OCI-LY1 (cell line): ENCODE measurements around the gene ASB2.
A peak's percentile ranks its signal among the peaks of the same experiment; 100 is the strongest.

ENCODE experiments used
- H2AFZ ChIP-seq: fragments of 200-600 bp; sonication (generic), shearing (Covaris generic); 2 replicates; pipeline ENCODE4 v1.6.0; 2014; ENCODE audit warnings: antibody characterized with exemption, mild to moderate bottlenecking, low read length
- H3F3A ChIP-seq: fragments of 200-600 bp; sonication (generic), shearing (Covaris generic); 2 replicates; pipeline ENCODE4 v1.6.0; 2014; ENCODE audit warnings: mild to moderate bottlenecking, antibody characterized with exemption, low read length, moderate library complexity; ENCODE audit not compliant: insufficient read depth
- H3K27ac ChIP-seq: fragments of 200-600 bp; sonication (generic); 2 replicates; pipeline ENCODE4 v1.5.1; 2014; ENCODE audit warnings: low read length, mixed run types, mild to moderate bottlenecking, low read depth; ENCODE audit not compliant: poor library complexity, severe bottlenecking
- H3K27me3 ChIP-seq: fragments of 200-600 bp; sonication (generic); 2 replicates; pipeline ENCODE4 v1.6.0; 2014; ENCODE audit warnings: antibody characterized with exemption, mild to moderate bottlenecking, low read length, moderate library complexity; ENCODE audit not compliant: insufficient read depth
- H3K36me3 ChIP-seq: fragments of 200-600 bp; sonication (generic); 2 replicates; pipeline ENCODE4 v1.6.1; 2014; ENCODE audit warnings: mild to moderate bottlenecking, antibody characterized with exemption, low read length, moderate library complexity, mixed read lengths; ENCODE audit not compliant: insufficient read depth
- H3K4me1 ChIP-seq: fragments of 200-600 bp; sonication (generic); 2 replicates; pipeline ENCODE4 v1.5.1; 2014; ENCODE audit warnings: mild to moderate bottlenecking, low read length, moderate library complexity; ENCODE audit not compliant: insufficient read depth, severe bottlenecking
- H3K4me2 ChIP-seq: fragments of 200-600 bp; sonication (generic), shearing (Covaris generic); 2 replicates; pipeline ENCODE4 v1.6.1; 2014; ENCODE audit warnings: low read length
- H3K4me3 ChIP-seq: fragments of 200-600 bp; sonication (generic); 2 replicates; pipeline ENCODE4 v1.5.1; 2014; ENCODE audit warnings: low read length, low read depth, mild to moderate bottlenecking, mixed read lengths; ENCODE audit not compliant: poor library complexity, severe bottlenecking
- H3K79me2 ChIP-seq: fragments of 200-600 bp; shearing (Covaris generic); 2 replicates; pipeline ENCODE4 v1.6.1; 2016; ENCODE audit warnings: mixed run types, low read length, mixed read lengths; ENCODE audit not compliant: insufficient read depth
- H3K9ac ChIP-seq: fragments of 200-600 bp; sonication (generic), shearing (Covaris generic); 2 replicates; pipeline ENCODE4 v1.6.1; 2014; ENCODE audit warnings: mild to moderate bottlenecking, low read length, mixed read lengths
- H3K9me2 ChIP-seq: fragments of 200-600 bp; sonication (generic), shearing (Covaris generic); 2 replicates; pipeline ENCODE4 v1.6.1; 2014; ENCODE audit warnings: low read depth, mild to moderate bottlenecking, low read length, mixed read lengths
- H3K9me3 ChIP-seq: fragments of 200-600 bp; shearing (Covaris generic); 2 replicates; pipeline ENCODE4 v1.6.1; 2014; ENCODE audit warnings: low read length, mixed read lengths
- H4K20me1 ChIP-seq: fragments of 200-600 bp; sonication (generic), shearing (Covaris generic); 2 replicates; pipeline ENCODE4 v1.6.0; 2016; ENCODE audit warnings: mild to moderate bottlenecking, low read length; ENCODE audit not compliant: insufficient read depth
- EZH2 ChIP-seq: fragments of 200-600 bp; sonication (generic), shearing (Covaris generic); IDR thresholded peaks from 2 replicates; pipeline ENCODE4 v1.8.0; 2017; ENCODE audit warnings: borderline replicate concordance, mixed run types, mild to moderate bottlenecking, antibody characterized with exemption, low read length, moderate library complexity, mixed read lengths
- TF ChIP-seq, protein P1 (sequence below): fragments of 200-600 bp; sonication (generic), shearing (Covaris generic); IDR thresholded peaks from 2 replicates; pipeline ENCODE4 v1.5.1; 2017; ENCODE audit warnings: mild to moderate bottlenecking, antibody characterized with exemption, low read length, moderate library complexity, mixed read lengths

ASB2 gene

DNA sequence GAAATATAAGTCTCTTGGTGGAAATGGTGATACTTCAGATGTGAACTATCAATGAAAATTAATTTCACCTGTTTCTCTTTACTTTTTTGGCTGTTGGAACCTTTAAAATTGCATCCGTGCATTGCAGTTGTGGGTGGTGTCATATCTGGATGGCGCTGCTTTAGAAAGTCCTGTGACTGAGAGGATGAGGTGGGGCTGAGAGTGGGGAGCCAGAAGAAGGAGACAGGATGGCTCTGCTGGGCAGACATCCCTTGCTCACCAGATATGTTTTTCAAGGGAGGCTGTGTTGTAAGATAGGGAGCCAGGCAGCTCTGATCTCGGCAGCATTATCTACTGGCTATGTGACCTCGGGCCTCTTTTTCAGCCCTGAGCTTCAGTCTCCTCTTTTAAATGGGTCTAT lies 12.7 kb downstream of the ASB2 start:
- TF ChIP-seq, protein P1, sequence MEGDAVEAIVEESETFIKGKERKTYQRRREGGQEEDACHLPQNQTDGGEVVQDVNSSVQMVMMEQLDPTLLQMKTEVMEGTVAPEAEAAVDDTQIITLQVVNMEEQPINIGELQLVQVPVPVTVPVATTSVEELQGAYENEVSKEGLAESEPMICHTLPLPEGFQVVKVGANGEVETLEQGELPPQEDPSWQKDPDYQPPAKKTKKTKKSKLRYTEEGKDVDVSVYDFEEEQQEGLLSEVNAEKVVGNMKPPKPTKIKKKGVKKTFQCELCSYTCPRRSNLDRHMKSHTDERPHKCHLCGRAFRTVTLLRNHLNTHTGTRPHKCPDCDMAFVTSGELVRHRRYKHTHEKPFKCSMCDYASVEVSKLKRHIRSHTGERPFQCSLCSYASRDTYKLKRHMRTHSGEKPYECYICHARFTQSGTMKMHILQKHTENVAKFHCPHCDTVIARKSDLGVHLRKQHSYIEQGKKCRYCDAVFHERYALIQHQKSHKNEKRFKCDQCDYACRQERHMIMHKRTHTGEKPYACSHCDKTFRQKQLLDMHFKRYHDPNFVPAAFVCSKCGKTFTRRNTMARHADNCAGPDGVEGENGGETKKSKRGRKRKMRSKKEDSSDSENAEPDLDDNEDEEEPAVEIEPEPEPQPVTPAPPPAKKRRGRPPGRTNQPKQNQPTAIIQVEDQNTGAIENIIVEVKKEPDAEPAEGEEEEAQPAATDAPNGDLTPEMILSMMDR: no peak
- no peak for TF ChIP-seq EZH2

DNA sequence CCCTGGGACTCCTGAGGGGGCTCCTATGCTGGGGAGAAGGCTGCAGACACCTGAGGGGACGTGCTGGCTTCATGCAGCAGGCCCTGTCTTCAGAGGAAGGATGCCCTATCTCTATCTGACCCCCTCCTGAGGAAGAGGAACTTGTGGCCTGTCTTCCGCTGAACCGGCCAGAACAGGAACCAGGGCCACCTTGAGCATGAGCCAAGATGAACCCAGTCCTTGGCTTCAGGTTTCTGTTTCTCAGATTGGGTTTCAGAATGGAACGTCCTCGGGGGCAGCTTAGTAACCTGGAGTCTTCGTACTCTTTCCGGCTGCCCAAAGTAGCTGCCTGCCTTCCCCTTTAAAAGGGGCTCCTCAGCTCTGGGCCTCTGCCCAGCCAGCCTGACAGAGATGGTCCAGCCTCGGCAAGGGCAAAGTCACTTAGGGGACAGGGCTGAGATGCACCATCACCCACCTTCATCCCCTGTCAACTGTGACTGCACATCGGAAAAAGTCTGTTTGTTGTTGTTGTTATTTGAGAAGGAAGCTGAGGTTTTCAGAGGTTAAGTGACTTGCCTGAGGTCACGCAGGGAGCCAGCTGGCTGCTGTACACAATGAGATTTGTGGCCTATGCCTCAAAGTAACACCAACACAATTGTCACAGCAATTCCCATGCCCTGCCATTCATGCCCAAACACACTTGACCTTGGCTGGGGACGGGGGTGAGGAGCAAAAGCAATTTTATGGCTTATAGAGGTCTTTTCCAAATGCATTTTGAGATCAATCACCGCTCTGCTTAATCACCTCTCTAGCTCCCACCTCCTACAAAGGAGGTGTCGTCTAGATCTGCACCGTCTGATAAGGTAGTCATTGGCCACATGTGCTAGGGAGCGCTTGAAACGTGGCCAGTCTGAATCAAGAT lies 13.4 kb downstream of the ASB2 start:
- Histone ChIP-seq H3K9me2 (no peaks in the 10 kb centered on the region), H2AFZ (no peak overlapping the region), H3K27me3 (no peaks in the 10 kb centered on the region), H3K9ac (peak overlapping the region; percentile 86), H3K36me3 (no peaks in the 10 kb centered on the region; the same call in 1 of the 2 replicates), H3K9me3 (no peaks in the 10 kb centered on the region), H3F3A (peaks cover 12% of the 10 kb centered on the region; the same call in 1 of the 2 replicates), H3K79me2 (no peaks in the 10 kb centered on the region), H3K27ac (peak overlapping the region; percentile 100), H3K4me1 (peaks cover 84% of the 10 kb centered on the region), H3K4me2 (peak overlapping the region; percentile 62), H4K20me1 (no peaks in the 10 kb centered on the region), H3K4me3 (peak overlapping the region; percentile 42)
- TF ChIP-seq, protein P1: no peak
- TF ChIP-seq EZH2: no peak

More for the DNA sequence above, 12.7 kb downstream of the ASB2 start:
- no peaks in the 10 kb centered on the region for H3K27me3 ChIP-seq
- peak overlapping the region; percentile 62 for H3K4me2 ChIP-seq
- no peaks in the 10 kb centered on the region for H3K79me2 ChIP-seq
- H3K36me3 ChIP-seq: no peaks in the 10 kb centered on the region; the same call in 1 of the 2 replicates
- H3K4me3 ChIP-seq: no peak overlapping the region
- peaks cover 84% of the 10 kb centered on the region for H3K4me1 ChIP-seq
- H3K9me3 ChIP-seq: no peaks in the 10 kb centered on the region
- H3K9ac ChIP-seq: peak overlapping the region; percentile 86
- H3K27ac ChIP-seq: peak overlapping the region; percentile 100
- H4K20me1 ChIP-seq: no peaks in the 10 kb centered on the region
- peaks cover 12% of the 10 kb centered on the region; the same call in 1 of the 2 replicates for H3F3A ChIP-seq
- no peaks in the 10 kb centered on the region for H3K9me2 ChIP-seq
- H2AFZ ChIP-seq: no peak overlapping the region

DNA sequence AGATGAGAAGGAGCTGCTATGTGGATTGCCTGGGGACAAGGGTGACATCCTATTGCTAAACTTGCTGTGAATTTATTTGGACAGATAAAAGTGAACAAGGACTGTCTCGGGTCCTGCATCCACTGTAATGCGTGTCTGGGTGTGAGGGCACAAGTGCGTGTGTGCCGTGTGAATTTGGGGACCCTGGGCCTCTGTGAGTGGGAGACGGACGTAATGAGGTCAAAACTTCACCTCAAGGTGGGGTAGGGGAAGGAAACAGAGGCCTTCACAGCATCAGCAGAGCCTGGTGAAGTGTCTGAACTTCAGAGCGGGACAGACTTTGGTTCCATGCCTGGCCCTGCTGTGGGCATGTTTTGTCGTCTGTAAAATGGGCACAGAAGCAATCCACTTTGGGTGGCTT lies 14.8 kb downstream of the ASB2 start:
- Histone ChIP-seq H3K36me3 (no peaks in the 10 kb centered on the region; the same call in 1 of the 2 replicates), H2AFZ (no peak overlapping the region), H3K4me3 (peak overlapping the region; percentile 20), H3F3A (peaks cover 12% of the 10 kb centered on the region; the same call in 1 of the 2 replicates), H3K4me2 (peak overlapping the region; percentile 53), H3K9me3 (no peaks in the 10 kb centered on the region), H3K9me2 (no peaks in the 10 kb centered on the region), H4K20me1 (no peaks in the 10 kb centered on the region), H3K9ac (peak overlapping the region; percentile 86), H3K79me2 (no peaks in the 10 kb centered on the region), H3K4me1 (peaks cover 84% of the 10 kb centered on the region), H3K27me3 (no peaks in the 10 kb centered on the region), H3K27ac (peak overlapping the region; percentile 100)
- TF ChIP-seq, protein P1: no peak
- no peak for TF ChIP-seq EZH2
